NCI-H774 (cell line): Measurements from ENCODE around the gene NXPH4.
A peak's percentile ranks its signal among the peaks of the same experiment; 100 is the strongest.

Experiments
- DNase-seq: peaks from one replicate; lab custom pipeline; 2025; lab: John Stamatoyannopoulos, UW

NXPH4 gene

DNA sequence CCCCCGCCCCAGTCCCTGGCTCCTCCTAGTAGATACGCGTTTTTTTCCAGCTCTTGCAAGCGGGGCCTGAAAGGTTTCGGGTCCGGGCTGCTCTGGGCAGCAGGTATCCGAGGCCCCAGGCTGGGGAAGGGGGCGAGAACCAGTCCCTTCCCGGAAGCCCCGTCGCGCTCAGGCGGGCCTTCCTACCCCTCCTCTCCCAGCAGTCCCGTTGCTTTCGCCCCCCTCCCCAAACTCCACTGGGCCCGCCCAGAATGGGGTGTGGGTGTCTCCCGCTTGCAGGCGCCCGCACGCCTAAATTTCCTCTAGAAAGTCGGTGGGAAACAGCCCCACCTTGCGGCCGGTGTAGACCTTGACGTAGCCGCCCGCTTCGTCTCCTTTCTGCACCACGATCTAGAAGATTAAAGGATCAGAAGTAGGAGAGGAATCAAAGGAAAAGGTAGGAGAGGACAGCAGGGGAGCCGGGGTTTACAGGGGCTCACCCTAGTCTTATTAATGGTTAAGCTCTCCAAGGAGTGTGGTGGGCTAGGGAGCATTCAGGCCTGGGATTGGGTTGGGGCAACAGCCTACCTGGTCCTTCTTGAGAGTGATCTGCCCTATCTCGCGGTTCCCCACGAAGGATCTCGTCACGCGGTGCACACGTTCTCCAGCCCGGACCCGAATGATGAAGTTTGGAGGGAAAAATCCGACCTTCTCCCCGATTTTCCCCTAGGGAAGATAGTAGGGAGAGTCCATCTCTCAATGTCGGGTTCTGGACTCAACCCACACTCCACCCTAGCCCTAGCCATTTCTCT is 27.1 kb downstream of the NXPH4 start:
- peak; percentile 56 for DNase-seq

DNA sequence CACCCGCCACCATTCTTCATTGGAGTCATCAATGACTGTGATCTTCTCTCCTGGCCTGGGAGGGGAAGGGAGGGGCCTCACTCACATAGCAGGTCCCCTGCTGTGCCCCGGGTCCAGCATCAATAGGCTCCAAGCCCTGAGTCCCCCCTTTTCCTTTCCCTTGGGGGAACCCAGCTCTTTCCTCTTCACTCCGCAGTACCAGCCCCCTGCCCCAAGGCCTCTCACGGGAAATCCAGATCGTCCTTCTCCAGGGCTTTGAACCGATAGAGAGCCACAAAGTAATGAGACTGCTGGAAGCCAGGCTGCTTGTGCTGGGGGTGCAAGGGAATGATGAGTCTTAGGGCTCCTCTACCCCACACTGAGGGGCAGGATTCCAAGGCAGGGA is 27.7 kb downstream of the NXPH4 start:
- DNase-seq: no peak

DNA sequence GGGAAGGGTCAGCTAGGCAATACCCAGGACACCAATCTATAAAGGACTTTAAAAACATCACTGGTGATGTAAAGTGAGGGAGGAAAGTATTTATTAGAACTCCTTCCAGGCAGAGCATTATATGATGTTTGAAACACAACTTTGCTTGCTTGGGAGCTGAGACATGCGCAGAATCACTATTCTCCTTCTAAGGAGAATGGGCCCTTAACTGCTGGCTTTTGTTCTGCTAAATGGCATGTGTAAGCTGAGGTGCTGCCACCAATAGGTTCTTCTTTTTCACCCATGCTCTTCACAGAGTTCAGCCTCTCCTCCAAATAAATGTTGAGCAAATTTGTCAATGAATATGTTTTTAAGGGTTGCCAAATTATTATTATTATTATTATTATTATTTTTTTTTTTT is 30.4 kb downstream of the NXPH4 start:
- DNase-seq: no peak

DNA sequence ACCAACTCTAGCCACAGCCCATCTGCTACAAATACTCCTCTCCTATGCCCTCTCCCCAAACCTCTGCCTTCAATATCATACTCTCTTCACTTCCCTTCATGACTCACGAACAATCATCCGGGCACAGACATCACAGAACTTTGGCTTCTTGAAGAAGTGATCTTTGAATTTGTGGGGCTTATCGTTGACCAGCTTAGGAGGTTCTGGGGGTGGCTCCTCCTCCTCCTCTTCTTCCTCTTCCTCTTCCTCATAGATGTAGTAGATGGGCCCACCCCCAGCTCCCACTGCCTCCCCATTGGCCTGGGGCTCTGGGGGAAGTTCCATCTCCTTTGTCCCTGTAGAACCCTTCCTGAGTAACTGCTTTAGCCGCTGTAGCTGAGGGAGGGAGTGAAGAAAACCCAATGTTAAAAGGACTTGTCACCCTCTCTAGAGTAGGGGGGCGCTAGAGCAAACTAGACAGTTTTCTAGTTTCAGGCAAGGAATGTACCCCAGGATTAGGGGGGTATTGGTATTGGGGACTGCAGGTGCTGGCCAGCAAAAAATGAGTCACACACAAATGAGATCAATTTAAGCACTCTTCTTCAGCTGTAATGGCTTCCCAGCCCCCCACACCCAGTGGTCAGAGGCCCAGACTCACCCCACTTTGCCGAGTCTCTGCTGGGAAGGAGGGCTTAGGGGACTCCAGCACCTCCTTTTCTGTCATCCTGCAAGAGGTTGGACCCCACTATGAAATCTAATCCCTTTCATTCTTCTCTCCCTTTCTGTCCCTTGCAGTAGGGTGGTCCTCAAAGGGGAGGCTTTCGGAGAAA is 32.5 kb downstream of the NXPH4 start:
- DNase-seq: no peak

DNA sequence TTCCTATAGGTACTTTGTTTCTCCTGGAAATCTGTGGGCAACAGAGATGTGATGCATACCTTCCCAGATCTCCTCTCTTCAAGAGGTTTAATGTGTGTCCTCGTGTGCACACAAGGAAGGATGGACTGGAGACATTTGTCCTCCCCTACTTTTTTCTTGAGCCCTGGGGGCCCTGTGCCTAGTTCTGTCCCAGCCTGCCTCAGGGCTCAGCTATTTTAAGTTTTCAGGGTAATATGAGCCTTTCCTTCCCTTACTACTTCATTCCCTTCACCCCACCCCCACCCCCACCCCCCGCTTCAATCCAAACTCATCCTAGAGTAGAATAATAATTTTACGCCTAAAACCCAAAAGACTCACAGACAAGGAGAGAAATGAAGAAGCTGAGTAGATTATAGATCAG is 33.9 kb downstream of the NXPH4 start:
- DNase-seq: no peak

DNA sequence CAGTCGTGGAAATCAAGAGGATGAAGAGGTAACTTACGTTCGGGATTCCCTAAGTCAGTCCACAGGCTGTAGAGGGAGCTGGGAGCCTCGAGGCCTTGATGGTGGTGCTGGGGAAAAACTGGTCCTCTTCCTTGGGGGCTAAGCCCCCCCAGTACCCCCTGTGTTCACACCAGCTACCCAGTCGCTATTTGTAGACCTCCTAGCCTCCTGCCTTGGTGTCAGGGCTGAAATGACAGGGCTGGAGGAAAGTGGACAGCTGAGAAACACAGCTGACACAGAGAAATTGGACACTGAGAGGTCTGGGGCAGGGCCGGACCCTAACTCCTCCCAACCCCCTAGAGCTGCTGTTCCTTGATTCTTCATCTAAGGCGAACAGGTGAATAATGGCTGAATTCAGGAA is 34.4 kb downstream of the NXPH4 start, which contains the start of gene STAC3:
TSS of gene STAC3 (minus strand) at position 232 of the 400 bp plus-strand sequence. CDS start 1,551 bp downstream, outside the sequence.
- no peak for DNase-seq

DNA sequence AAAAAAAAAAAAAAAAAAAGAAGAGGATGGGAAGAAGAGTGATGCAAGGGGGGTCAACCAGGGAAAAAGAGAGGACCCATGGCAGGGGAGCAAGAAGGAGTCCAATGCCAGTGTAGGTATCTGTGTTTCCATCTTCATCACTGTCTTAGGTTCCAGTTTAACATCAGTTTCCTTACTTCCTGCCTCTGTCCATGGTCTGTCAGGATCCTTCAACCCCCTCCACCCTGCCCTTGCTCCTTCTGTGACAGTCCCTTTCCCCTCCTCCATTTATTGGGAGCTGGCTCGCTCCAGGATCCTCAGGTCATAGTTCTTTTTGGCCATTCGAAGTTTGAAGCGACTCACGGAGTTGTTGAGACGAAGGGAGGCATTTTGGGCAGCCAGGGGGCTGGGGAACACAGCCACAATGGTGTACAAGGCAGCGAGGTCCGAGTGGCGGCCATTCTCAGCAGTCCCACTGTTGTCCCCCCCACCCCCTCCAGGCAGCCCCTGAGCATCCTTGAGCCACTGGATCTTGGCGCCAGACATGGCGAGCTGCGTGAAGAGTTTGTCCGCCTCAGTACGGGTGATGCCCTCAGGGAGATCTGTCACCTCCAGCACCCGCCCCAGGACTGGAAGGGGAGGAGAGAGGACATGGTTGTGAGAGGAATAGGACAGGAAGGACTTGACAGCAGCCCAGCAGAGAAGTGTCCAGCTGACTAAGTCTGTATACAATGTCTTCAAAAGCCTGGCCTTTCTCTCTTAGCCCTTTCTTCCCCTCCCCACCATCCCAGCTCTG is 38.1 kb downstream of the NXPH4 start:
- DNase-seq: no peak

DNA sequence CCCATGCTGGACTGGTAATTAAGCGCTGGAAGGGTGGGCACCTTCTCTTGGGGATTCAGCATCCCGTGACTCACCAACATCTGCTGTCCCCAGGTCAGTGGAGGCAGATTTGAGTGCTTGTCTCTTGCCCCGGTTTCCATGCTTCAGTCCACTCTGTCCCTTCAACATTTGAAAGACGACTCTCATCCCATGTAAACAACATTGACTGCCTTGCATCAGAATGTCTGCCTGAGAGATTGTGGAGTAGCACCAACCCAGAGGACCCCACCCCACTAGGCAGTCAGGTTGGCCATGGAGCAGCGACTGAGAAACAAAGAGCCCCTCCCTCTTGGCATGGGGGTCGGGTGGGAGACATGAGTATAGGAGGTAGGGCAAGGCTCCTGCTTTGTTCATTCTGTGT is 39.3 kb downstream of the NXPH4 start:
- DNase-seq: no peak

DNA sequence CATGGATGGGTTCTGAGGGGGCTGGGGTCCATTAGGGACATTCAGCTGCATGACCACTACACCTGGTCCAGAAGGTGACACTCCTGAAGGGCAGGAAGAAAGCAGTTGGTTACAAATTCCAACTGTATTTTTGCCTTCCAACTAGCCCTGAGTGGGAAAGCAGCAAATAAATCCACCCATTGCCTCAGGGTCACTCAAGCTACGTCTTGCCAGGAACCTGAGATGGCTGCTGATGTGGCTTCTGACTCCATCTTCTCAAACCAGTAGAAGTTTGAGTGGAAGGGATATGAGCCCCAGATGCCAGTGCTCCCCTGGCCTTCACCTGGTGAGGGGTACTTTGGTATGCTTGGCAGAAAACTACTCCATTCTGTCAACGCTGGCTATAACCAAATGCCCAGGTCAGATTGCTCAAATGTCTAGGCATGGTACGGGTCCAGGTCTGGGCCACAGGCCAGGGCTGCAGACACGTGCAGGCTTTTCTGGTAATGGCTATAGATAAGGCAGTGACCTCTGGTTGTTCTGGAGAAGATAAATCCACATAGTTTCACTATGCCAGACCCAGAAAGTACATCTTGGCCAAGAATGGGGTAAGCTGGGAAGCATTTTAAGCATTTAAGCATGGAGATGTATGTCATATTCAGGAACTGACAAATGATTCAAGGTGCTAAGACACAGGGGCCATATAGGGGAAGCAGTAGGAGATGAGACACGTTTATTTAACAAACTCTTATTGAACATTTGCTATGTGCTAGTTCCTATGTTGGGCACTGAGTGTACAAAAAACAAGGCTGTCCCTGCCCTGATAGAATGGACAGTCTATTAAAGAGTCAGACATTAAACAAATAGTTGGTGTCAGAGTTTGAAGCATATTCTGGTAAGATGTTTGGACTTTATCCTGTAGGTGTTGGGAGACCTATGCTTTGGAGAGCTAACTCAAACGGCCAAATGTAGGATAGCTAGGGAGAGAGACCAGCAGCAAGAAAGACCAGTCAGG is 42.7 kb downstream of the NXPH4 start:
- no peak for DNase-seq

DNA sequence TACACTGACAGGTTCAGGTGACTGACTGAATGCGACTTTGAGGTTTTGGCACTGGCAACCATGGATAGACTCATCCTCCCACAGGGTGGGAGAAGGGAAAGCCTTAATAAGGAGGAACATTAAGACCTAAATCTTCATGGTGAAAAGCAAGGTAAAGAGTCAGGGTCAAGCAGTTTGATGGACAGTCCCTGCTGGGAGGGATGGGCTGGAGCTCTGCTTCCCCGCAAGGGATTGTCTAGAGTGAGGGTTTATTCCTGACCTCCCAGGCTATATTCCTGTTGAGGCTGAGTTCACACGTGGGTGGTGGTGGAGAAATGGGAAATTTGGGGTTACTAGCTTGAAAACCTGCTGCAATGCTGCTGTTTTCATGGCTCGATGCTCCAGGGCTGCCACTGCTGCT is 43.8 kb downstream of the NXPH4 start:
- no peak for DNase-seq

DNA sequence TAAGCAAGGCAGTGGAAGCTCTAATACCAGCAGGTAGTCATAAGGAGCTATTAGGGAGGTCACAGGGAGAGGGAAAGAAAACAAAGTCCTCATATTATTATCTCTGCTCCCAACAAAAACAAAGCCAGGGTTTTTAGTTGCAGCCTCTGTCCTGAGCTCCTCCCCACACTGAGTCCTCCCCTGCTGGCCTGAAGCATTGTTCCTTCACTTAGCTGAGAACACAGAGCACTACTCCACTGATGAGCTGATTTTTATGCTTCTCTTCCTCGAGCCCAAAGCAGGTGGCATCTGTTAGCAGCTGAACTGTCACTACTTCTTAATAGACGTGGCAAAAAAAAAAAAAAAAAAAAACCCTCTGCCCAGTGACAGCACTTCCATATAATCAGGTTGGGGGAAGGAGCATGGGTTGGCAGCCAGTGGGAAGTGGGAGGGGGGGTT is 44.9 kb downstream of the NXPH4 start:
- DNase-seq: peak; percentile 67

DNA sequence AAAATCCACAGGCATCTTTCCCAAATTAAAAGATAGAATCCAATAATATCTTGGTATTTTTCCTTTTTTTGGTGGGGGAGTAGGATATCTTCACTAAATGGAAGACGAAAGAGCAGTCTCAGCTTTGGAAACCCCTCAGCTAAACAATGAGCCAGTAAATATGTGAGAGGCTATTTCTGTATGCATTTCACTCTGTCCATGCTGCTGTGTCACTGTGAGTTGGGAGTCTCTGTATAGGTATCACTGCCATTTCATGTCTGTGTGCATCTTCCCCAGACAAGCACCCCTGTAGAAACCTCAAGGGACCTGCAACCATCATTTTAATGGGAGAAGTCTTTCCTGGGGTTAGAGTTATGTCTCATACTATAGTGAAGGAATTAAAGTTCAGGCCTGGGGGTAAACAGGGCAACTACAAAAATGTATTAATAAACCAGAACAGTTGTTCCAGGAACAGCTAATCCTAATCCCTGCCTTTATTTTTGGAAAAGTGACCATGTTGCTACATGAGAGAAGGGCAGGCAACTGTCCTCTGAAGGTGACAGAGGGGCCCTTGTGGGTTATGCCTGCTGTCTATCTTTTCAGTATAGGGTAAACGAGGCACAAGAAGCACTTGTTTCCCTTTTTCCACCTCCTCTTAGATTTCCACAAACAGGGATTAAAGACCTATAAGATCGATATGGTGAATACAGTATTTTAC is 45.7 kb downstream of the NXPH4 start:
- no peak for DNase-seq

DNA sequence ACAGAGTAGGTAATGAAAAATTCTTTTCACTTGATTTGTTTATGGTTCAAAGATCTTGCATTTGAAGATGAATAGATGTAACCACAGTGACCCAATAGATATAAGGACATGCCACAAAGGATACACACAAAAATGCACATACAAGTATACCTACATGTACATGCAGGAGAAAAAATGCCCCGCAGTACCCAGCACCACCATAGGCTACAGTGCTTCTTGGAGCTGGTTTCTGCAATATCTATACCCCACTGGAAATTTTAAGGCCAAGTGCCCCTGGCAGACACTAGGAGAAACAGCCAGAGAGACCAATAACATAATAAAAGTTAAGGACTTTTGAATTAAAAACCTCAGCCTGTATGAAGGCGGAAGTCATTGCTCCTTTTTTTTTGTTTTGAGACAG is 46.5 kb downstream of the NXPH4 start:
- DNase-seq: no peak

DNA sequence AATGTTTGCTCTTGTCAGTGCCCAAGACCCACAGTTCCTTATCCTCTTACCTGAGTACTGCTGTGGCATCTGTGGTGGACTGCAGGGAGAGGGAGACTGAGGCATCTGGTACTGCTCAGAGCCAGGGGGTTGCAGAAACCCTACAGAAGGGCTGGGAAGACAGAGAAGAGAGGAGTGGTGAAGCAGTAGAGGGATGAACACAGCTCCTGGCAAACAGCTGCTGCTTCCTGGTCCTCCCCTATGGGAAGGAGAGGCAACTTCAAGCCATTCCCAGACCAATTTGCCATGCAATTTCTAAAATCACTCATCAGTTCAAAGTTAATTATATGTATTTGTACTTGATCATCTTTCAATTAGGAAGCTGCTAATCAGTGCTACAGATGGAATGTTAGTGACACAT is 50.1 kb downstream of the NXPH4 start:
- DNase-seq: no peak

DNA sequence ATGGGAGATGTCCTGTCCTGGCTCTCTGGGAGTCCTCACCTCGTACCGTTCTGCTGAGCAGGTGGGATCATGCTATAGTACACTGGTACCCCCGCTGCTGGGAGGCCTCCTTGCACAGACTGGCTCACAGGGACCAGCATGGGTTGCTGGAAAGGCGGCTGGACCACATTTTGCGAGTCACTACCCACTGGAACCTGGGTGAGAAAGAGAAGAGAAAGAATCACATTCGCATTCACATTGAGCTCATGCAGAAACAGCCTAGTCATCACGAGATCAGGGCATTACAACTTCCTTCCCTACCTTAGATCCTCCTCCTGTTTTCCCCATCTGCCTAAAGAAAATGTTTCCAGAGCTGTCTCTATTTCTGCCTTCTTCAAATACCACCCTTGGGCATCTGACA is 51.7 kb downstream of the NXPH4 start:
- DNase-seq: no peak

DNA sequence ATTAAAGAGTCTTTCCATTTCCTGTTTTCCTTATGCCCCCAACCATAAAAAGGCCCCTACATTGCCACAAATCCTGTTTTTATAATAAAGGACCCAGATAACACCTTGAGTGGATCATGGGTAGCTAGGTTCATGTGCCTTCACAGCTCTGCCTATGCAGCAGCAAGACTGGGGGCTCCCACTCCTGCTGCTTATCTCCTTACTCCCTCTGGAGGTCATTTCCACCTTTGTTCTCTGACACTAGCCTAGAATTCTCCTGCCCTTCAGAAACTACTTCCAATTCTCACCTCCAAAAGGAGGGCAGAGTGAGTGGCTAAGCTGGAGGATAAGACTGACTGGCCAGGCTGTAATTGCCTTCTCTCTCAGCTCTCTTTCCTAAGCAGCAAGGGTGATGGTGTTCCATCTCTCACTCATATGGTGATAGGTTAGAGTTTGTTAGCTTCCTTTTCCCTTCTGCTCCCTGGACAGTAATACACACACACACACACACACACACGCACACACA is 54.4 kb downstream of the NXPH4 start:
- DNase-seq: no peak

DNA sequence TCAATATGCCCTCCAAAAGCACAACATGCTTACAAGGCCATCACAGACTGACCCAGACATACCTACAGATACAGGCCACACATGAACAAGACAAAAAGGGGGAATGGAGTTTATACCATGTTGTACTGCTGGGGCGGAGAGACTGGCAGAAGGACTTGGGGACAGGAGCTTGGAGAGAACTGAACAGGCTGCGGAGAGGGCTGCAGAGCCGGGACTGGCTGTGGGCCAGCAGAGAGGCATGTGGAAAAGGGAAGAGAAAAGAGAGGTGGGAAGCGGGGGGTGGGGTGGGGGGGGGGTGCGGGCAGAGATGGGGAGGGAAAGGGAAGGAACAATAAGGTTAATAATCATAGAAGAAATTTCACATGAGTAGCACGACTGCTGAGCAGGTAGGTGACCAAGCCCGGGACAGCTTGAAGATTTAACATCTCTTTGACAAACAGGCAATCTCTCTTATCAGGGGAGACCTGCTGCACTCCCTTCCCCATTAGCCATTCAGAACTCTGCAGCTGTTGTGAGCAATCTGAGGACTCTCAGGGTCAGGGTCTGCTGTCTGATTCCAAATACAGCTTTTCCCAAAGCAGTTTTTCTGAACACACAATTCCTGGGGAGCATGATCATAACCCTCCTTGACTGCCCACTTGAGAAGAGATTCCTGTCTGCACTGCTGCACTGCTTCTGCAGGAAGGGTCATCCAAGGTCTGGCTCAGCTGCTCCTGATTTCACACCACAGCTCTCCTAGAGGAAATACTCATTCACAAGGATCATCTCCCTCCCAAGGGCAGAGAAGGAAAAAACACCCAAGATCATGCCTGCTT is 56.0 kb downstream of the NXPH4 start:
- no peak for DNase-seq

DNA sequence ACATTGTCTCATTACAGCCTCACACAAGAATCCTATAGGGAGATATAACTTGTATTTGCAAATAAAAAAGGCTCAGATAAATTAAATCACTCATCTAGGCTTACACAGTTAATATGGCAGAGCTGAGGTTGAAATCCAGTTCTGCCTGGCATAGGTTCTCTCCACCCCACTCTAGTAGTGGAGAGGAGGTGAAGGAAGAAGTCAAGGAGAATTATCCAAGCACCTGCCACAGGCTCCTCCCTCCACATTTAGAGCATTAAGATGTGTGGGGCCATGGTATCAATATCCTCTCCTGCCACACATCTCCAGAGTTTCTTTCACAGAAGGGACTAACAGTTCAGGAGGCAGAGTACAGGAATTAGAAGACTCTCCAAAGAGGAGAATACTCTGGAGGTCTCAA is 56.9 kb downstream of the NXPH4 start:
- DNase-seq: no peak
